Vagina (tissue), 2 donors: ENCODE data around the gene CDH13. TPM values are rescaled to one million over a fixed set of nuclear protein-coding genes. Genes with fewer than 3 reads are reported as not detected.

Experiments
- DNase-seq, 2 donors: peaks; one replicate each; pipeline ENCODE4 v3.0.0-alpha.2; 2017; ENCODE audit errors: extremely low spot score in 2 of 2
- H3K27ac ChIP-seq: fragments of 200-600 bp; sonication (generic); one replicate; pipeline ENCODE4 v1.5.1; 2019
- H3K27me3 ChIP-seq: fragments of 200-600 bp; sonication (generic); one replicate; pipeline ENCODE4 v1.5.1; 2019
- H3K36me3 ChIP-seq, 2 donors: fragments of 200-600 bp; sonication (generic); one replicate each; pipeline ENCODE4 v1.5.1; 2017 to 2019
- H3K4me1 ChIP-seq: fragments of 200-600 bp; sonication (generic); one replicate; pipeline ENCODE4 v1.5.1; 2019
- H3K4me3 ChIP-seq, 2 donors: fragments of 200-600 bp; sonication (generic); 1 replicate in 1 of 2; 2 replicates in 1 of 2; pipeline ENCODE4 v1.5.1; 2016 to 2019
- H3K9me3 ChIP-seq: fragments of 200-600 bp; sonication (generic); one replicate; pipeline ENCODE4 v1.5.1; 2019
- POLR2A ChIP-seq, 2 donors: fragments of 450-650 bp; IDR thresholded peaks; one replicate each; pipeline ENCODE4 v1.6.1; 2017; ENCODE audit warnings: antibody characterized with exemption in 2 of 2, mild to moderate bottlenecking in 2 of 2, moderate library complexity in 2 of 2
- POLR2AphosphoS5 ChIP-seq, 2 donors: sonication (generic); formaldehyde crosslinking; IDR thresholded peaks; one replicate each; pipeline ENCODE4 v1.9.0; 2017; ENCODE audit warnings: antibody characterized with exemption in 2 of 2, mild to moderate bottlenecking in 2 of 2, low read depth in 1 of 2; ENCODE audit not compliant: insufficient read depth in 1 of 2
- intact Hi-C: fragments of 100-400 bp; cut with DNase I; formaldehyde crosslinking; loops from one replicate; pipeline ENCODE4 v1.15.1; 2023
- total RNA-seq: library from RNA; depleted of rRNA; stranded (reverse); fragments of >200 nt; gene quantifications from one replicate; pipeline ENCODE4 v1.2.3, GENCODE V29; 2016
- TF ChIP-seq, protein P1 (sequence below), 3 experiments: fragments of 450-650 bp in 2 of 3; fragments of 200-600 bp in 1 of 3; sonication (generic) in 1 of 3; IDR thresholded peaks; one replicate each; pipeline ENCODE4 v1.5.1; 2017 to 2019; ENCODE audit warnings: antibody characterized with exemption in 3 of 3, mild to moderate bottlenecking in 2 of 3, moderate library complexity in 2 of 3

Gene CDH13
- total RNA-seq, 1 donor from 2014 or later = 123 TPM

DNA sequence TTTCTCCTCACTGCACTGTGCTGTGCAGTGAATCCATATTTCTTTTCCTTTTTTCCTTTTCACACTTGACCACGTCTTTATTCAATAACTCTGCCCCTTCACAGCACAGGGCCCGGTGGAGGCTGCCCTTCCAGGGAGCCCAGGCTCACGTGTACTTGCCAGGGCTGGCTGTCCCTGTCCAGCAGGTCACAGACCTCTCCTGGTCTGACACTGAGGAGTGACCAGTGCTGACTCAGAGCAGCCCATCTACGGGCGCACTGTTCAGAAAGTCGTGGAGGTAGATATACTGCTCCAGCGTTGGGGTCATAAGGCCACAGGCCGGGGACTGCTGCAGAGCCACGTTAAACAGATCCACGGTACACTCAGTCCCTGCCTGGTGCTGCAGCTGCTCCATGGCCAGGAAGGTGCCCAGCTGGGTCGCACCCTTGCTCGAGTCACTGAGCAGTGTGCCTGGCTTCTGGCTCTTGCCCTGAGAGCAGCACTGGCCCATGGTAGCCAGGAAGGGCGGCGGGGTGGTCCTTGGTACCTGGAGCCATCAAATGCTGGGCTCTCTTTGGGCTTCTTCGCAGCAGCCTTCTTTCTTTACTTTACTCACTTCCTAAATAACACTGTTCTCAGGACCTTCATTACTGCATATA lies 531.7 kb downstream of the CDH13 start:
- H3K36me3 ChIP-seq = no peaks in the 10 kb centered on the region
- H3K9me3 ChIP-seq = no peaks in the 10 kb centered on the region
- no peak overlapping the region for H3K27ac ChIP-seq
- no peak overlapping the region for H3K4me3 ChIP-seq
- H3K4me1 ChIP-seq = no peaks in the 10 kb centered on the region
- TF ChIP-seq POLR2A (IDR thresholded peaks at IDR 0.05) (no peak), POLR2AphosphoS5 (IDR thresholded peaks at IDR 0.05; ENCODE audit: insufficient read depth in 1 of 2, low read depth in 1 of 2) (no peak)
- TF ChIP-seq, protein P1, sequence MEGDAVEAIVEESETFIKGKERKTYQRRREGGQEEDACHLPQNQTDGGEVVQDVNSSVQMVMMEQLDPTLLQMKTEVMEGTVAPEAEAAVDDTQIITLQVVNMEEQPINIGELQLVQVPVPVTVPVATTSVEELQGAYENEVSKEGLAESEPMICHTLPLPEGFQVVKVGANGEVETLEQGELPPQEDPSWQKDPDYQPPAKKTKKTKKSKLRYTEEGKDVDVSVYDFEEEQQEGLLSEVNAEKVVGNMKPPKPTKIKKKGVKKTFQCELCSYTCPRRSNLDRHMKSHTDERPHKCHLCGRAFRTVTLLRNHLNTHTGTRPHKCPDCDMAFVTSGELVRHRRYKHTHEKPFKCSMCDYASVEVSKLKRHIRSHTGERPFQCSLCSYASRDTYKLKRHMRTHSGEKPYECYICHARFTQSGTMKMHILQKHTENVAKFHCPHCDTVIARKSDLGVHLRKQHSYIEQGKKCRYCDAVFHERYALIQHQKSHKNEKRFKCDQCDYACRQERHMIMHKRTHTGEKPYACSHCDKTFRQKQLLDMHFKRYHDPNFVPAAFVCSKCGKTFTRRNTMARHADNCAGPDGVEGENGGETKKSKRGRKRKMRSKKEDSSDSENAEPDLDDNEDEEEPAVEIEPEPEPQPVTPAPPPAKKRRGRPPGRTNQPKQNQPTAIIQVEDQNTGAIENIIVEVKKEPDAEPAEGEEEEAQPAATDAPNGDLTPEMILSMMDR (IDR thresholded peaks at IDR 0.05) = no peak
- intact Hi-C loops = no loop called here
- no peak for DNase-seq
- H3K27me3 ChIP-seq = no peaks in the 10 kb centered on the region

DNA sequence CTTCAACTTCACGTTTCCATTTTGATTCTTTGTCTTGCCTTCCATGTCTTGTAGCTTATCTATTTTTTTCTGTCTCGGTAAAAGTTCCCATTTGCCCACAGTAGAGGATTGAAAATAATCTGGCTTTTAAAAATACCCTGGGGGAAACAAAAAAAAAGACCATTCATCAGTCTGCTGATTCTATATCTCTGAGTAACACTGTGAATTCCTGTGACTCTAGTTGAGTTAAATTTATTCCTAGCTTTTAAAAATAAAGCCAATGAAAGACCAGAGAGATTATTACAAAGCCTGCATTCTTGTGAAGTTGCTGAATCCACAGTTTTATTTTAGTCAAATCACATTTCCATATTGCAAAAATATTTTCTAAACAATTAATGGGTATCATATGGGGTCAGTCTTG lies 532.3 kb downstream of the CDH13 start:
- no peaks in the 10 kb centered on the region for H3K36me3 ChIP-seq
- no peak overlapping the region for H3K27ac ChIP-seq
- H3K4me3 ChIP-seq = no peak overlapping the region
- TF ChIP-seq POLR2A (IDR thresholded peaks at IDR 0.05) (no peak), POLR2AphosphoS5 (IDR thresholded peaks at IDR 0.05; ENCODE audit: insufficient read depth in 1 of 2, low read depth in 1 of 2) (no peak)
- TF ChIP-seq, protein P1 (IDR thresholded peaks at IDR 0.05) = no peak
- H3K9me3 ChIP-seq = no peaks in the 10 kb centered on the region
- H3K27me3 ChIP-seq = no peaks in the 10 kb centered on the region
- intact Hi-C loops = no loop called here
- DNase-seq = no peak
- no peaks in the 10 kb centered on the region for H3K4me1 ChIP-seq

DNA sequence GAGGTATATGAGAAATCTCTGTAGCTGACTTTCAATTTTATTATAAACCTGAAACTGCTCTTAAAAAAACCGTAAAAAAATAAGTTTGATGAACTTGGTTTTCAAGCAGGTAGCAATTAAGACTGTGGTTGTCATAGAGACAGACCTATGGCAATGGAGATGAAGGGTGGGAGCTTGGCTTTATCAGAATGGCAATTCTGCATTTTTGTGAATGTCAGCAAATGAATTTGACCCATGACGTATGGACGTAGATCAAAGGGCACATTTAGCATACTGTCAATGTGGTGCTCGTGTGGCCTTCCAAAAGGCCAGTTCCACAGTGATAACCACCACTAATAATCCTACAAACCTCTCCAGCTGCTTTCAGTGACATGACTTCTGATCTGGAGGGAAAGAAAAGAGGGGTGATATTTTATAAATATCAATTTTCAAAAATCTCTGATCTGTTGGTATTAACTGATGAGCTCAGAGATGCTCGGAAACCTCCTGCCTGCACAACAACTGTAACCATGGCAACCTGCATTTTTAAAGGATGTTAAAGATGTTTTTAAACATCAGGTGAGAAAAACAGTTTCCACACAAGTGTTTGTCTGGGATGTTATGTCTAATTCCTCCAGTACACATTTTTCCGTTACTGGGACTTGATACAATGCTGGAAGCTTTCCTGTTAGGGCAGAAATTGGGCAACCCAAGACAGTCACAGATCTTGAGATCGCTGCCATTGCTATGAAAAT lies 533.7 kb downstream of the CDH13 start:
- H3K4me3 ChIP-seq = no peak overlapping the region
- H3K9me3 ChIP-seq = no peaks in the 10 kb centered on the region
- H3K36me3 ChIP-seq = no peaks in the 10 kb centered on the region
- H3K27me3 ChIP-seq = no peaks in the 10 kb centered on the region
- H3K27ac ChIP-seq = no peak overlapping the region
- TF ChIP-seq POLR2A (IDR thresholded peaks at IDR 0.05) (no peak), POLR2AphosphoS5 (IDR thresholded peaks at IDR 0.05; ENCODE audit: insufficient read depth in 1 of 2, low read depth in 1 of 2) (no peak)
- TF ChIP-seq, protein P1 (IDR thresholded peaks at IDR 0.05) = no peak
- H3K4me1 ChIP-seq = no peaks in the 10 kb centered on the region
- intact Hi-C loops = no loop called here
- DNase-seq = no peak

DNA sequence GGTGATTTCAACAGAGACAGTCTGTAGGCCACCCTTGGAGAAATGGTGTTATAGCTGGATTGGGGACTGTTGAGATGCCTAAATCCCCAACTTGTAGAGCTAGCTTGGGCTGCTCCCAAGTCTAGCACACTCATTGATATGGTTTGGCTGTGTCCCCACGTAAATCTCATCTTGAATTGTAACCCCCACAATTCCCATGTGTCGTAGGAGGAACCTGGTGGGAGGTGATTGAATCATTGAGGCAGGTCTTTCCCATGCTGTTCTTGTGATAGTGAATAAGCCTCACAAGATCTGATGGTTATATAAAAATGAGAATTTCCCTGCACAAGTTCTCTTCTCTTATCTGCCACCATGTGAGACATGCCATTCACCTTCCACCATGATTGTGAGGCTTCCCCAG lies 536.0 kb downstream of the CDH13 start:
- no peak overlapping the region for H3K4me3 ChIP-seq
- TF ChIP-seq, protein P1 (IDR thresholded peaks at IDR 0.05) = no peak
- TF ChIP-seq POLR2AphosphoS5 (IDR thresholded peaks at IDR 0.05; ENCODE audit: insufficient read depth in 1 of 2, low read depth in 1 of 2) (no peak), POLR2A (IDR thresholded peaks at IDR 0.05) (no peak)
- H3K27me3 ChIP-seq = no peaks in the 10 kb centered on the region
- no peaks in the 10 kb centered on the region for H3K36me3 ChIP-seq
- DNase-seq = no peak
- H3K27ac ChIP-seq = no peak overlapping the region
- no peaks in the 10 kb centered on the region for H3K9me3 ChIP-seq
- H3K4me1 ChIP-seq = no peaks in the 10 kb centered on the region
- intact Hi-C loops = no loop called here

DNA sequence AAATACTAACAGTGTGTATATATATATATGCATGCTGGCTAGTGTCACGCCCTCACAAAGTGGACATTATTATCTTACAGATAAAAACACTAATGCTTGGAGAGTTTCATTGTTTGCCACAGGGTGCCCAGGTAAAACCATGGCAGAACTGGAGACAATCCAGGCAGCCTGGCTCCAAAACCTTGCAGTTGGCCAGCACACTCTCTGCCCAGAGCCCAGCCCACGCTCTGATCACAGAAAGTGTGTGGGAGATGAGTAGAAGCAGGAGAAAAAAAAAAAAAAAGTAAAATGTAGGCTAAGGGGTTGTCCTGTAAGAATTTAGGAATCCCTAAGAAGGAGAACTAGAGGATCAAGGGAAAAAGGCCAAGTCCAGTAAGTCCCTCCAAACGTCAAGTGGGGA lies 538.0 kb downstream of the CDH13 start:
- Histone ChIP-seq H3K36me3 (no peaks in the 10 kb centered on the region), H3K27me3 (no peaks in the 10 kb centered on the region), H3K4me1 (no peaks in the 10 kb centered on the region), H3K27ac (no peak overlapping the region), H3K9me3 (no peaks in the 10 kb centered on the region), H3K4me3 (no peak overlapping the region)
- TF ChIP-seq, protein P1 (IDR thresholded peaks at IDR 0.05) = no peak
- no peak for TF ChIP-seq POLR2AphosphoS5 (IDR thresholded peaks at IDR 0.05; ENCODE audit: insufficient read depth in 1 of 2, low read depth in 1 of 2)
- no peak for TF ChIP-seq POLR2A (IDR thresholded peaks at IDR 0.05)
- intact Hi-C loops = no loop called here
- no peak for DNase-seq
